ENCODE data around the gene ACTR2.

ACTR2 gene

GRCh38 chr2:65212619-65213018 lies 15.0 kb upstream of the ACTR2 start:
- Histone ChIP-seq H3K9me3 (replicated peaks in 1 of 2; ENCODE audit: control insufficient read depth in 2 of 2, insufficient read depth in 1 of 2, low read depth in 1 of 2, low read length in 2 of 2) (no peaks in the 10 kb centered on the region), H3K4me2 (ENCODE audit: insufficient read depth, low read length, poor library complexity, severe bottlenecking) (no peak overlapping the region), H2BK120ac (ENCODE audit: low read depth, low read length) (no peak overlapping the region), H3K79me1 (ENCODE audit: low read depth, low read length) (peaks cover 1% of the 10 kb centered on the region), H3K4me3 (ENCODE audit: low read length in 2 of 2) (no peak overlapping the region), H3K23ac (ENCODE audit: low read depth, low read length, poor library complexity) (no peak overlapping the region), H3K18ac (ENCODE audit: low read length) (no peak overlapping the region), H2AK5ac (ENCODE audit: low read depth, low read length) (no peak overlapping the region), H3K4ac (ENCODE audit: low read length) (no peak overlapping the region), H3K36me3 (replicated peaks in 1 of 2; ENCODE audit: control insufficient read depth in 2 of 2, insufficient read depth in 2 of 2, low read length in 2 of 2) (no peaks in the 10 kb centered on the region), H4K91ac (ENCODE audit: low read depth, low read length, poor library complexity) (no peak overlapping the region), H3K14ac (ENCODE audit: low read length) (no peak overlapping the region), H2BK5ac (ENCODE audit: low read length) (no peak overlapping the region), H3K9ac (ENCODE audit: low read depth, low read length, poor library complexity) (no peak overlapping the region), H4K8ac (ENCODE audit: low read depth, low read length) (no peak overlapping the region), H3K27me3 (ENCODE audit: control insufficient read depth in 3 of 3, insufficient read depth in 3 of 3, low read depth in 1 of 3, low read length in 3 of 3) (no peaks in the 10 kb centered on the region), H2AFZ (ENCODE audit: low read length) (no peak overlapping the region), H2BK15ac (ENCODE audit: low read length) (no peak overlapping the region), H3K27ac (replicated peaks; ENCODE audit: low read length) (no peak overlapping the region), H3K4me1 (ENCODE audit: control insufficient read depth in 2 of 2, insufficient read depth in 1 of 2, low read depth in 1 of 2, low read length in 2 of 2) (peaks cover 0 to 5% of the 10 kb centered on the region in 2 donors), H2BK12ac (ENCODE audit: low read length) (no peak overlapping the region)
- DNase-seq (ENCODE audit: low spot score) = no peak

GRCh38 chr2:65213035-65213434 lies 14.6 kb upstream of the ACTR2 start:
- Histone ChIP-seq H2BK12ac (ENCODE audit: low read length) (no peak overlapping the region), H3K4me2 (ENCODE audit: insufficient read depth, low read length, poor library complexity, severe bottlenecking) (no peak overlapping the region), H2AK5ac (ENCODE audit: low read depth, low read length) (no peak overlapping the region), H4K91ac (ENCODE audit: low read depth, low read length, poor library complexity) (no peak overlapping the region), H3K14ac (ENCODE audit: low read length) (no peak overlapping the region), H3K79me1 (ENCODE audit: low read depth, low read length) (no peaks in the 10 kb centered on the region), H2BK5ac (ENCODE audit: low read length) (no peak overlapping the region), H3K9me3 (replicated peaks in 1 of 2; ENCODE audit: control insufficient read depth in 2 of 2, insufficient read depth in 1 of 2, low read depth in 1 of 2, low read length in 2 of 2) (no peaks in the 10 kb centered on the region), H3K27me3 (ENCODE audit: control insufficient read depth in 3 of 3, insufficient read depth in 3 of 3, low read depth in 1 of 3, low read length in 3 of 3) (no peaks in the 10 kb centered on the region), H3K18ac (ENCODE audit: low read length) (no peak overlapping the region), H2BK120ac (ENCODE audit: low read depth, low read length) (no peak overlapping the region), H3K4me3 (ENCODE audit: low read length in 2 of 2) (no peak overlapping the region), H2BK15ac (ENCODE audit: low read length) (no peak overlapping the region), H3K27ac (replicated peaks; ENCODE audit: low read length) (no peak overlapping the region), H3K4ac (ENCODE audit: low read length) (no peak overlapping the region), H3K4me1 (ENCODE audit: control insufficient read depth in 2 of 2, insufficient read depth in 1 of 2, low read depth in 1 of 2, low read length in 2 of 2) (peaks cover 0 to 5% of the 10 kb centered on the region in 2 donors), H3K36me3 (replicated peaks in 1 of 2; ENCODE audit: control insufficient read depth in 2 of 2, insufficient read depth in 2 of 2, low read length in 2 of 2) (no peaks in the 10 kb centered on the region), H4K8ac (ENCODE audit: low read depth, low read length) (no peak overlapping the region), H2AFZ (ENCODE audit: low read length) (no peak overlapping the region), H3K23ac (ENCODE audit: low read depth, low read length, poor library complexity) (no peak overlapping the region), H3K9ac (ENCODE audit: low read depth, low read length, poor library complexity) (no peak overlapping the region)
- DNase-seq (ENCODE audit: low spot score) = no peak
- no CpG with 5 or more reads among the region's 9 CpGs for WGBS, 2 donors (ENCODE audit: extremely low coverage in 2 of 2, insufficient read length in 2 of 2, insufficient replicate concordance in 1 of 2)

- no peak overlapping the region for H4K91ac ChIP-seq (ENCODE audit: low read depth, low read length, poor library complexity)
- no peaks in the 10 kb centered on the region for H3K27me3 ChIP-seq (ENCODE audit: control insufficient read depth in 3 of 3, insufficient read depth in 3 of 3, low read depth in 1 of 3, low read length in 3 of 3)
- no peak overlapping the region for H3K4me3 ChIP-seq (ENCODE audit: low read length in 2 of 2)
- no peak overlapping the region for H2BK5ac ChIP-seq (ENCODE audit: low read length)
- no peak overlapping the region for H3K27ac ChIP-seq (replicated peaks; ENCODE audit: low read length)
- DNase-seq (ENCODE audit: low spot score) = no peak
- no peak overlapping the region for H3K23ac ChIP-seq (ENCODE audit: low read depth, low read length, poor library complexity)
- H2AFZ ChIP-seq (ENCODE audit: low read length) = no peak overlapping the region
- H4K8ac ChIP-seq (ENCODE audit: low read depth, low read length) = no peak overlapping the region
- no peak overlapping the region for H2AK5ac ChIP-seq (ENCODE audit: low read depth, low read length)
- H3K18ac ChIP-seq (ENCODE audit: low read length) = no peak overlapping the region
- peaks cover 0 to 5% of the 10 kb centered on the region in 2 donors for H3K4me1 ChIP-seq (ENCODE audit: control insufficient read depth in 2 of 2, insufficient read depth in 1 of 2, low read depth in 1 of 2, low read length in 2 of 2)
- H3K4ac ChIP-seq (ENCODE audit: low read length) = no peak overlapping the region
- H3K79me1 ChIP-seq (ENCODE audit: low read depth, low read length) = no peaks in the 10 kb centered on the region
- H3K14ac ChIP-seq (ENCODE audit: low read length) = no peak overlapping the region
- H2BK15ac ChIP-seq (ENCODE audit: low read length) = no peak overlapping the region
- no peak overlapping the region for H2BK12ac ChIP-seq (ENCODE audit: low read length)
- H3K9me3 ChIP-seq (replicated peaks in 1 of 2; ENCODE audit: control insufficient read depth in 2 of 2, insufficient read depth in 1 of 2, low read depth in 1 of 2, low read length in 2 of 2) = no peaks in the 10 kb centered on the region
- no peaks in the 10 kb centered on the region for H3K36me3 ChIP-seq (replicated peaks in 1 of 2; ENCODE audit: control insufficient read depth in 2 of 2, insufficient read depth in 2 of 2, low read length in 2 of 2)
- no peak overlapping the region for H3K4me2 ChIP-seq (ENCODE audit: insufficient read depth, low read length, poor library complexity, severe bottlenecking)
- no peak overlapping the region for H3K9ac ChIP-seq (ENCODE audit: low read depth, low read length, poor library complexity)
- WGBS, 2 donors (ENCODE audit: extremely low coverage in 2 of 2, insufficient read length in 2 of 2, insufficient replicate concordance in 1 of 2) = no CpG with 5 or more reads among the region's 1 CpG
- H2BK120ac ChIP-seq (ENCODE audit: low read depth, low read length) = no peak overlapping the region
These were observed 13.3 kb upstream of the ACTR2 start for GRCh38 chr2:65214361-65214760.

GRCh38 chr2:65214843-65215242 lies 12.8 kb upstream of the ACTR2 start:
- no peak for DNase-seq (ENCODE audit: low spot score)
- no peak overlapping the region for H2BK120ac ChIP-seq (ENCODE audit: low read depth, low read length)
- WGBS, 2 donors (ENCODE audit: extremely low coverage in 2 of 2, insufficient read length in 2 of 2, insufficient replicate concordance in 1 of 2) = no CpG with 5 or more reads among the region's 2 CpGs

More at GRCh38 chr2:65214843-65215242, 12.8 kb upstream of the ACTR2 start:
- Histone ChIP-seq H3K36me3 (replicated peaks in 1 of 2; ENCODE audit: control insufficient read depth in 2 of 2, insufficient read depth in 2 of 2, low read length in 2 of 2) (no peaks in the 10 kb centered on the region), H2AFZ (ENCODE audit: low read length) (no peak overlapping the region), H3K4me2 (ENCODE audit: insufficient read depth, low read length, poor library complexity, severe bottlenecking) (no peak overlapping the region), H3K27me3 (ENCODE audit: control insufficient read depth in 3 of 3, insufficient read depth in 3 of 3, low read depth in 1 of 3, low read length in 3 of 3) (no peaks in the 10 kb centered on the region), H4K91ac (ENCODE audit: low read depth, low read length, poor library complexity) (no peak overlapping the region), H3K9ac (ENCODE audit: low read depth, low read length, poor library complexity) (no peak overlapping the region), H3K4me1 (ENCODE audit: control insufficient read depth in 2 of 2, insufficient read depth in 1 of 2, low read depth in 1 of 2, low read length in 2 of 2) (peaks cover 0 to 5% of the 10 kb centered on the region in 2 donors), H3K14ac (ENCODE audit: low read length) (no peak overlapping the region), H3K79me1 (ENCODE audit: low read depth, low read length) (no peaks in the 10 kb centered on the region), H3K4me3 (ENCODE audit: low read length in 2 of 2) (no peak overlapping the region), H3K18ac (ENCODE audit: low read length) (no peak overlapping the region), H4K8ac (ENCODE audit: low read depth, low read length) (no peak overlapping the region), H2BK15ac (ENCODE audit: low read length) (no peak overlapping the region), H3K4ac (ENCODE audit: low read length) (no peak overlapping the region), H3K9me3 (replicated peaks in 1 of 2; ENCODE audit: control insufficient read depth in 2 of 2, insufficient read depth in 1 of 2, low read depth in 1 of 2, low read length in 2 of 2) (no peaks in the 10 kb centered on the region), H3K27ac (replicated peaks; ENCODE audit: low read length) (no peak overlapping the region), H2BK5ac (ENCODE audit: low read length) (no peak overlapping the region), H3K23ac (ENCODE audit: low read depth, low read length, poor library complexity) (no peak overlapping the region), H2AK5ac (ENCODE audit: low read depth, low read length) (no peak overlapping the region), H2BK12ac (ENCODE audit: low read length) (no peak overlapping the region)
